HCT116 (cell line): ENCODE results near the gene SLC6A17. TPM values are rescaled to one million over a fixed set of nuclear protein-coding genes. Genes with fewer than 3 reads are reported as not detected.

Source experiments
- ATAC-seq: fragments of 200-7000 bp; cut with Tn5 transposase; 2 replicates; pipeline ENCODE4 v1.9.1; 2020; ENCODE audit warnings: mild to moderate bottlenecking, moderate library complexity
- BruUV-seq: library from RNA; stranded (reverse); fragments of 400-500 nt; replicated peaks from 2 replicates; lab custom pipeline; 2021; lab: Mats Ljungman, UMichigan
- CTCF ChIA-PET: fragments of 300-600 bp; sonication (Branson Sonifier 250); formaldehyde crosslinking; loops from one replicate; lab custom pipeline; 2021; ENCODE audit warnings: antibody characterized with exemption; lab: Charles Lee
- POLR2A ChIA-PET: fragments of 300-600, 350-600 bp; sonication (Branson Sonifier 250); formaldehyde crosslinking; loops from one replicate; lab custom pipeline; 2021; ENCODE audit warnings: antibody characterized with exemption; lab: Charles Lee
- RAD21 ChIA-PET, 2 experiments: fragments of 300-600 bp; sonication (Branson Sonifier 250); formaldehyde crosslinking; loops; one replicate each; lab custom pipeline; 2023; ENCODE audit warnings: low total read pairs in 2 of 2; ENCODE audit not compliant: uncharacterized antibody in 2 of 2, unreplicated experiment in 2 of 2, low non-redundant PET in 1 of 2; lab: Charles Lee
- DNase-seq: peaks from one replicate; pipeline ENCODE4 v3.0.0-alpha.2; 2010; ENCODE audit warnings: low read depth, low spot score
- H2AFZ ChIP-seq: fragments of 200-600 bp; shearing (Covaris generic), sonication (generic); 2 replicates; pipeline ENCODE4 v1.6.1; 2017; ENCODE audit warnings: low read depth, mixed run types, mixed read lengths, antibody characterized with exemption, low read length; ENCODE audit not compliant: poor library complexity, severe bottlenecking
- H3K27ac ChIP-seq: 2 replicates; pipeline ENCODE4 v1.5.1; 2012; ENCODE audit warnings: low read depth, low read length
- H3K27me3 ChIP-seq: fragments of 200-600 bp; sonication (generic); 2 replicates; pipeline ENCODE4 v1.6.1; 2016; ENCODE audit warnings: mixed run types, low read length, mixed read lengths; ENCODE audit not compliant: insufficient read depth
- H3K36me3 ChIP-seq, 2 experiments: fragments of 200-500 bp in 1 of 2; fragments of 200-600 bp in 1 of 2; sonication (Bioruptor generic) in 1 of 2; sonication (generic) in 1 of 2; 2 replicates each; pipeline versions ENCODE4 v1.5.1 to v1.6.1; 2014 to 2016; ENCODE audit warnings: low read length in 2 of 2, inconsistent platforms in 1 of 2, mixed read lengths in 1 of 2, mixed run types in 1 of 2; ENCODE audit not compliant: insufficient read depth in 2 of 2, control insufficient read depth in 1 of 2
- H3K4me1 ChIP-seq, 2 experiments: fragments of 200-600 bp in 1 of 2; sonication (generic) in 1 of 2; 2 replicates each; pipeline versions ENCODE4 v1.5.1 to v1.6.1; 2012 to 2017; ENCODE audit warnings: low read length in 2 of 2, inconsistent platforms in 1 of 2, mild to moderate bottlenecking in 1 of 2, mixed read lengths in 1 of 2, mixed run types in 1 of 2, moderate library complexity in 1 of 2; ENCODE audit not compliant: insufficient read depth in 2 of 2, control insufficient read depth in 1 of 2
- H3K4me2 ChIP-seq: fragments of 200-600 bp; sonication (generic); 2 replicates; pipeline ENCODE4 v1.6.1; 2017; ENCODE audit warnings: mixed run types, low read length, mixed read lengths
- H3K4me3 ChIP-seq, 2 experiments: fragments of 200-600 bp in 1 of 2; sonication (generic) in 1 of 2; replicated peaks in 1 of 2; 2 replicates each; pipeline ENCODE4 v1.5.1; 2011 to 2016; ENCODE audit warnings: low read length in 2 of 2, control low read depth in 1 of 2, low read depth in 1 of 2, mild to moderate bottlenecking in 1 of 2, mixed read lengths in 1 of 2, mixed run types in 1 of 2
- H3K79me2 ChIP-seq: fragments of 200-600 bp; sonication (generic); 2 replicates; pipeline ENCODE4 v1.6.1; 2017; ENCODE audit warnings: mild to moderate bottlenecking, mixed run types, low read length, moderate library complexity, mixed read lengths; ENCODE audit not compliant: insufficient read depth
- H3K9ac ChIP-seq: fragments of 200-600 bp; sonication (generic); 2 replicates; pipeline ENCODE4 v1.6.1; 2016; ENCODE audit warnings: low read length, mixed read lengths
- H3K9me2 ChIP-seq: fragments of 200-600 bp; sonication (generic), shearing (Covaris generic); 2 replicates; pipeline ENCODE4 v1.6.1; 2017; ENCODE audit warnings: mixed run types, mild to moderate bottlenecking, moderate library complexity; ENCODE audit not compliant: insufficient read depth
- H3K9me3 ChIP-seq, 2 experiments: fragments of 200-500 bp in 1 of 2; fragments of 200-600 bp in 1 of 2; sonication (Bioruptor generic) in 1 of 2; sonication (generic) in 1 of 2; 2 replicates each; pipeline ENCODE4 v1.6.1; 2014 to 2017; ENCODE audit warnings: low read length in 2 of 2, mixed read lengths in 2 of 2, inconsistent platforms in 1 of 2, low read depth in 1 of 2, mild to moderate bottlenecking in 1 of 2, mixed run types in 1 of 2, moderate library complexity in 1 of 2; ENCODE audit not compliant: control insufficient read depth in 1 of 2, insufficient read depth in 1 of 2
- H4K20me1 ChIP-seq: fragments of 200-600 bp; sonication (generic), shearing (Covaris generic); 2 replicates; pipeline ENCODE4 v1.6.1; 2017; ENCODE audit warnings: mixed run types, mild to moderate bottlenecking, moderate library complexity; ENCODE audit not compliant: insufficient read depth
- REST ChIP-seq: IDR thresholded peaks from 2 replicates; pipeline ENCODE4 v1.6.1; 2012; ENCODE audit warnings: low read depth
- TCF7L2 ChIP-seq: IDR thresholded peaks from 2 replicates; pipeline ENCODE4 v1.7.0; 2011; ENCODE audit warnings: borderline replicate concordance, inconsistent platforms; ENCODE audit not compliant: insufficient read depth, insufficient read length; ENCODE audit errors: extremely low read depth
- intact Hi-C: fragments of 100-400 bp; cut with micrococcal nuclease; formaldehyde crosslinking; loops from 2 replicates; pipeline ENCODE4 v1.10.0; 2022
- total RNA-seq: library from RNA; stranded (reverse); gene quantifications from one replicate; pipeline ENCODE4 v1.2.1, GENCODE V29; 2021; ENCODE audit not compliant: unreplicated experiment

Gene SLC6A17
- total RNA-seq, 1 experiment from 2014 or later, result 10.5 TPM

- RAD21 ChIA-PET, result no interaction called here
Observed at GRCh38 chr1:110155878-110156522, 5.7 kb downstream of the SLC6A17 start.

More at GRCh38 chr1:110155878-110156522, 5.7 kb downstream of the SLC6A17 start:
- ATAC-seq, result no peak
- Histone ChIP-seq H3K4me1 (peaks cover 5 to 15% of the 10 kb centered on the region in 2 experiments), H3K36me3 (no peaks in the 10 kb centered on the region), H3K79me2 (peaks cover 16% of the 10 kb centered on the region; the same call in 1 of the 2 replicates), H3K9ac (no peak overlapping the region), H3K4me2 (no peak overlapping the region), H3K4me3 (no peak overlapping the region), H4K20me1 (no peaks in the 10 kb centered on the region), H2AFZ (no peak overlapping the region), H3K9me3 (no peaks in the 10 kb centered on the region), H3K9me2 (no peaks in the 10 kb centered on the region), H3K27me3 (no peaks in the 10 kb centered on the region), H3K27ac (no peak overlapping the region)
- intact Hi-C loops, result no loop called here
- CTCF ChIA-PET, result no interaction called here
- no peak for DNase-seq
- POLR2A ChIA-PET, result interaction anchor here (0.6 kb wide), 1 partner anchor 703 kb away, joined by 3 read pairs; no protein-coding TSS in a partner anchor
- TF ChIP-seq REST (peak; percentile 92), TCF7L2 (no peak)
- BruUV-seq, result no TSS peak
